Stimulated activated naive CD8-positive, alpha-beta T cell treated with anti-CD3 and anti-CD28 coated beads, Interleukin-15, Interleukin-2, amounts not matched to agents 100 U/mL and 50 U/mL, for 24 hours (primary cell): ENCODE data around the gene TYW1B.
"Not testable (repeated sequence)": the region's sequence is repeated elsewhere in the genome, so short reads cannot be mapped to it uniquely, and the experiment has no call there.

ENCODE experiments used
- ATAC-seq: fragments of 150-1000 bp; cut with Tn5 transposase; one replicate; pipeline ENCODE4 v1.10.0; 2021
- DNase-seq: peaks from one replicate; pipeline ENCODE4 v3.0.0; 2021

TYW1B gene

DNA sequence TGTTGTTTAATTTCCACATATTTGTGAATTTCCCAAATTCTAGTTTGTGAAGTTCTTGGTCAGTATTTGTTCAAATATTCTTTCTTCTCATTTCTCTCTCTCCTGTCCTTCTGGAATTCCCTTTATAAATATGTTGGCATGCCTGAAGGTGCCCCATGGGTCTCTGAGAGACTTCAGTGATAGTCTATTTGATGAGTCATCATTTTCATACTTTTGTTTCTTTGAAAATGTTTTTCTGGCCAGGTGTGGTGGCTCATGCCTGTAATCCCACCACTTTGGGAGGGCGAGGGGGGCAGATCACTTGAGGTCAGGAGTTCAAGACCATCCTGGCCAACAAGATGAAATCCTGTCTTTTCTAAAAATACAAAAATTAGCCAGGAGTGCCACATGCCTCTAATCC is 127.5 kb downstream of the TYW1B start:
- ATAC-seq, DNase-seq: not testable (repeated sequence)

GRCh38 chr7:72697066-72697465 is 130.9 kb downstream of the TYW1B start:
- not testable (repeated sequence) for ATAC-seq, DNase-seq

- not testable (repeated sequence) for DNase-seq, ATAC-seq
Measured at GRCh38 chr7:72696643-72697042, 131.4 kb downstream of the TYW1B start.

DNA sequence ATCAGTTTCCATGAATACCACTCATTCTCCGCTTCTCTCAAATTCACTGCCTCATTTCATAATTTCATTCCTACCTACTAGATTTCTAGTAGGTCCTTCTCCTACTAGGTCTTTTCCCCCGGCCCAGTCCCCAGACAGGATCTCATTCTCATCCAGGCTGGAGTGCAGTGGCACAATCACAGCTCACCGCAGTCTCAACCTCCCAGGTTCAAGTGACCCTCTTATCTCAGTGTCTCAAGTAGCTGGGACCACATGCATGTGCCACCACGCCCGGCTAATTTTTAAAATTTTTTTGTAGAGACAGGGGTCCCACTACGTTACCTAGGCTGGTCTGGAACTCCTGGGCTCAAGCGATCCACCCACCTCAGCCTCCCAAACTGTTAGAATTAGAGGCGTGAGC is 132.5 kb downstream of the TYW1B start:
- ATAC-seq: not testable (repeated sequence)

GRCh38 chr7:72691442-72691841 is 136.6 kb downstream of the TYW1B start:
- ATAC-seq, DNase-seq: not testable (repeated sequence)

More for the DNA sequence above, 132.5 kb downstream of the TYW1B start:
- DNase-seq: not testable (repeated sequence)

DNA sequence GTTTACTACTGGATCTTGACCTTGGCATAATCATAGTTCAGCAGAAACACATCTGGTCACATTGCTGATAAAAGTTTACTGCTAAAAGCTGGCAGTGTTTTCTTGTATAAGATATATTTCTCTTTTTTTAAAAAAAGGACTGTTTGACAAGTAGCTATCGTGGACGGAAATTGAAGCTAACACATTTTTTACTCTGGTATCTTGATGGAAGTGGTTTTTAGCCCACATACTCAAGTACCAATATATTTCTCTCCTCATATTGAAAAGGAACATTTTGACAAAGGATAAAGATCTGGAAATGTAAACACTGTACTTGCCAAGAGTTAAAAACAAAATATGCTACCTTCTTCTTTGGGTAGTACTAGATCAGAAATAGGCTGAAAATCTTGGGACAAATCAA is 137.8 kb downstream of the TYW1B start:
- not testable (repeated sequence) for ATAC-seq, DNase-seq

- not testable (repeated sequence) for DNase-seq, ATAC-seq
Measured at GRCh38 chr7:72689344-72689743, 138.7 kb downstream of the TYW1B start.

- not testable (repeated sequence) for DNase-seq, ATAC-seq
Measured at GRCh38 chr7:72681211-72681610, 146.8 kb downstream of the TYW1B start.

- ATAC-seq: peak; percentile 36
- DNase-seq: not testable (repeated sequence)
Measured at GRCh38 chr7:72676880-72677279, 151.1 kb downstream of the TYW1B start.

- ATAC-seq, DNase-seq: not testable (repeated sequence)
Measured at GRCh38 chr7:72676086-72676690, 151.8 kb downstream of the TYW1B start.

DNA sequence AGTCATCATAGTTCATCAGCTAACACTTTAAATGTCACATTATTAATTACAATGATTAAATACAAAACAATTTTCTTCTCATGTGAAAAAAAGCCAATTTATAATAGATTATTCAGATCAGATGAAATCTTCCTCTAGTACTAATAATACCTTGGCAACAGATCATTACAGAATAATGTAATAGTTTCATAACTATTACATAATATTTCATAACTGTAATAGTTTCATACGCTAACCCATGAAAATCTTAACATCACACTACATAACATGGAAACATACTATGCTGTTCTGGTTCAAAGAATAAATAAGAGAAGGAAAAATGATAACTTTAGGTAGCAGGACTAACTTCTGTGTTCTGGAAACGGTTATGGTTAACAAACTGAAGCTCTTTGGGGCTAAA is 152.3 kb downstream of the TYW1B start:
- not testable (repeated sequence) for DNase-seq, ATAC-seq

- DNase-seq: no peak
- no peak for ATAC-seq
Measured at GRCh38 chr7:72674394-72674793, 153.6 kb downstream of the TYW1B start.

GRCh38 chr7:72670850-72671249 is 157.2 kb downstream of the TYW1B start:
- ATAC-seq, DNase-seq: not testable (repeated sequence)

DNA sequence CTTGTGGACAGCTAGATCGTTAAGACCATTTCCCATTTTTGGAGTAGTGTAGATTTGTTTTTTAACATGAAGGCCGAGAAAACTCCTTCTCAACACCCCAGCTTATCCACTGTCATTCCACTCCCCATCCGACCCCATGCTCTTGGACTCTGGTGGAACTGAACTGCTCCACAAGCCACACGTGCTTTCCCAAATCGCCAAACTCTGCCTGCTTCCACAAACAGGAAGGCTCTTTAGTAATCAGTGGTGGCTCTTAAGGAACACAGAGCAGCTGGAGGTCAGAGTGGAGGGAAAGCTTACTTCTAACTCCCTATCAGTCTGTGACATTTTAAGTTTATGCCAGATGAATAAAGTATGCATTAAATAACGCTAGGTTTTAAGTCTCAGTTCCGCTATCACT is 159.6 kb downstream of the TYW1B start:
- ATAC-seq, DNase-seq: not testable (repeated sequence)

- ATAC-seq, DNase-seq: not testable (repeated sequence)
Measured at GRCh38 chr7:72667049-72667448, 161.0 kb downstream of the TYW1B start.

GRCh38 chr7:72648574-72648973 is 179.4 kb downstream of the TYW1B start:
- DNase-seq, ATAC-seq: not testable (repeated sequence)

GRCh38 chr7:72643708-72644107 is 184.3 kb downstream of the TYW1B start:
- DNase-seq, ATAC-seq: not testable (repeated sequence)

DNA sequence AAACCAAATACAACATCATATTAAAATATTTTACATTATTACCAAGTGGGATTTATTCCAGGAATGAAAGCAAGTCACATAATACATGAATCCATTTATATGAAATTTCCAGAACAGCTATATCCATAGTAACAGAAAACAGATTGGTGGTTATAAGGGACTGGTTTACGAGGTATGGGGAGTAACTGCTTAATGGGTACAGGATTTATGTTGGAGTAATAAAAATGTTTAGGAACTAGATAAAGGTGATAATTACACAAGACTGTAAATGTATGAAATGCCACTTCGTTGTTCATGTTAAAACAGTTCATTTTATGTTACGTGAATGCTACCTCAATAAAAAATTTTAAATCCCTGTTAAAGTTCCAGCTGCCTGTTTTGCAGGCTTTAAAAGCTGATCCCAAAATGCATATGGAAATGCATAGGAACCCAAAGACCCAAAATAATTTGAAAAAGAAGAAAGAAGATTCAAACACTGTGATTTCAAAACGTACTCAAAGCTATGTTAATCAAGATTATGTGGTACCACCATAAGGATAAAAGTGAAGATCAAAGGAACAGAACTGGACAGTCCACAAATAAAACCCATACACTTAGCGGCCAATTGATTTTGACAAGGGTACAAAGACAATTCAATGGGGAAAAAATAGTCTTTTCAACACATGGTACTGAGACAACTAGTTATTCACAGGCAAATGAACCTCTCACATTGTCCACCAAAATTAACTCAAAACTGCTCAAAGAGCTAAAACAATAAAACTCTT is 186.3 kb downstream of the TYW1B start:
- DNase-seq, ATAC-seq: not testable (repeated sequence)

DNA sequence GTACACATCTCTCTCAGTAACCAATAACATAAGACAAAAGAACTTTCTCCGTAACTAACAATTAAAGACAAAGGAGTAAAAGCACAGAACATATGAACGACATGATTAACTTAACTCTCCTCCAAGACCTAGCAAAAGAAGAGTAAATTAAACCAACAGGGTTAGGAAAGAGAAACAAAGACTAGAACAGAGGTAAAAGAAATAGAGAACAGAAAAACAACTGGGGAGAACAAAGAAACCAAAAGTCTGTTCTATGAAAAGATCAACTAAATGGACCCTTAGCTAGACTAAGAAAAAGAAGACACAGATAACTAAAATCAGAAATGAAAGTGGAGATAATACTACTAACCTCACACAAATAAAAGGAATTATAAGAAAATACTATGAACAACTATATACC is 187.3 kb downstream of the TYW1B start:
- not testable (repeated sequence) for ATAC-seq, DNase-seq

DNA sequence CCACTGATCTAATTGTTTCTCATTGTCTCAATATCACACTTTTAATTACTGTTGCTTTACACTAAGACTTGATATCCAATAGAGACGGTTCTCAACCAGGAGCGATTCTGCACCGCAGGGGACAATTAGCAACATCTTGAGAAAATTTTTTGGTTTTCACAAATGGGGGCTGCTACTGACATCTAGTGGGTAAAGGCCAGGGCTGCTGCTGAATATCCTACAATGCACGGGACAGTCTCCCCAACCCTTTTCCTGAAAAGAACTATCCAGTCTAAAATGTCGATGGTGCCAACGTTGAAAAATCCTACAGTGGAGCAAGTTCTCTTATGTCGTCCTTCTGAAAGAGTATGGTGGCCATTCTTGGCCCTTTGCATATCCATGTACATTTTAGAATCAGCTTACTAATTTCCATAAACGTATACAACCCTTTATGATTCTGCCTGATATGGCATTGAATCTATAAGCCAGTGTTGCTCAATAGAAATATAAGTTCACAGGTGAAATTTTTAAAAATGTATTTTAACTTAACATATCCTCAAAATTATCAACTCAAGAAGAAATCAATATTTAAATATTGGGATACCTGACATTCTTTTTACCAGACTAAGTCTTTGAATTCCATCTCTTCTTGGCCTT is 192.6 kb downstream of the TYW1B start:
- not testable (repeated sequence) for ATAC-seq, DNase-seq

- ATAC-seq, DNase-seq: not testable (repeated sequence)
Measured at GRCh38 chr7:72632765-72633292, 195.2 kb downstream of the TYW1B start.

DNA sequence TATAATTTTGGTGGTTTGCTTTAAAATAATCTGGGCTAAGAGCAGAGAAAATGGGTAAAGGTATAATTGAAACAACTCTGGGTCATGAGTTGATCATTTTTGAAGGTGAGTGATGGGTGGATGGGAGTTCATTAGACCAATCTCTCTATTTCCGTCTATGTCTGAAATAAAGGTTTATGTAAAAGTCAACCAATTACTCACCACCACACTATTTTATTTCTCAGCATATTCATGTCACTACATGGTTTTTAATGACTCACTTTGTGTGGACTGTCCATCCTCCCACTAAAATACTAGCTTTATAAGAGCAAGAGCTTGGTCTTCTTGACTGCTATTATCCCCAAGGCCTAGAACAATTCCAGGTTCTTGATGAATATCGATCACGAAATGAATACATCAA is 199.6 kb downstream of the TYW1B start:
- not testable (repeated sequence) for ATAC-seq, DNase-seq
